GM19238 (cell line): ENCODE results near the gene NBEA.
"Not testable (repeated sequence)": the region's sequence is repeated elsewhere in the genome, so short reads cannot be mapped to it uniquely, and the experiment has no call there.

Experiments used
- DNase-seq: peaks from one replicate; pipeline ENCODE4 v3.0.0; 2011; ENCODE audit warnings: low spot score; ENCODE audit not compliant: insufficient read length

Gene NBEA

DNA sequence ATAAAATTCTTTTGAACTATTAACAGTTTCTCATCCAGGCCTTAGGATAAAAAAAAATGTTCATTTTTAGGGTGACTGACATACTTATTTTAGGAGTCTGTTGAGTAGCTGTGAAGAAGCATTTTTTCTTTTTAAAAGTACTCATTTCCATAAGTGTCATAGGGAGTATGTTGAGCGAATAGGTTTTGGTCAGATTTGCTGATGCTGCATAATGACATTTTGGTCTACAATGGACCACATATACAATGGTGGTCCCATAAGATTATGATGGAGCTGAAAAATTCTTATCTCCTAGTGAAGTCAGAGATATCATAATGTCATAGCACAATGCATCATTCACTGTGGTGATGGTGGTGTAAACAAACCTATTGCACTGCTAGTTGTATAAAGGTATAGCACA lies 17.4 kb downstream of the NBEA start:
- no peak for DNase-seq

DNA sequence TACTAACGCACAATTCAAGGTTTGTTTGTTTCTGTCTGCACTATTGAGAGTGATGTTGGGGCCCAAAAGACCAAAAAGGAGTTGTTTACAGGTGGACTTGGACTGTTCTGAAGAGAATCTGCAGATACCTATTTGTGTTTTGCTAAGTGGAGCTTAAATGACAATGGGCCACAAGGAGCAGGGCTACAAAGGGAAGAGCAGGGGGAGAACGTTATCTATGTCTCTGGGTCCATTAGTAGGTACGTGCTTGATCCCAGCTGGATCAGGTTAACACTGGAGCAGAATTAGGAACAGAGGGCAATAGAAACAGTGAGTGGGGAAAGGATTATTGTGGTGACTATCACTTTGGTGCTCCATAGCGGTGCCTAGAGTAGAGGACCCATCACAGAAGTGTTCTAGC lies 22.5 kb downstream of the NBEA start:
- DNase-seq = no peak

DNA sequence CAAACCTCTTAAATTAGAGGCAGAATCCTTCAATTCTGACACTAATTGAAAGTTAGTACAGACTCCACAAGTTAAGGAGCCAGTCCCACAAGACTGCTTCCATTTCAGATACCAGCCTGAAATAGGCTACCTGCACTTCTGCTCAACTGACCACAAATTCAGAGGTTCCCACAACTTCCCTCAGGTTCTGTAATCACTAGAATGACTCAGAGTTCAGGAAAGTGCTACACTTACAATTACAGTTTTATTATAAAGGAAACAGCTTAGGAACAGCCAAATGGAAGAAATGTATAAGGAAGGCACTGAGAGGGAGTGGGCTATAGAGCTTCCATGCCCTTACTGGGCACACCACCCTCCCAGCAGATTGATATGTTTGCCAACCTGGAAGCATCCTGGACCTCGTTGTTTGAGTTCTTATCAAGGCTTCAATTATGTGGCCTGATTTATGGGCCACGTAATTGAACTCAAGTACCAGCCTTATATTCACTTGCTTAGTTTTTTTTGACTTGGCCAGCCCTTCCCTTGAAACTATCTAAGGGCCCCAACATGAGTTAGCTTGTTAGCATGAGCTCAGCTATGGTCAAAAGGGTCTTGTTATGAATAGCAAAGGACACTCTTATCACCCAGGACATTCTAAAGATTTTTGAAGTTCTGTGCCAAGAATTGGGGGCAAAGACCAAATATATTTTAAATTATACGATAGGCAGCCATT lies 25.9 kb downstream of the NBEA start:
- no peak for DNase-seq

DNA sequence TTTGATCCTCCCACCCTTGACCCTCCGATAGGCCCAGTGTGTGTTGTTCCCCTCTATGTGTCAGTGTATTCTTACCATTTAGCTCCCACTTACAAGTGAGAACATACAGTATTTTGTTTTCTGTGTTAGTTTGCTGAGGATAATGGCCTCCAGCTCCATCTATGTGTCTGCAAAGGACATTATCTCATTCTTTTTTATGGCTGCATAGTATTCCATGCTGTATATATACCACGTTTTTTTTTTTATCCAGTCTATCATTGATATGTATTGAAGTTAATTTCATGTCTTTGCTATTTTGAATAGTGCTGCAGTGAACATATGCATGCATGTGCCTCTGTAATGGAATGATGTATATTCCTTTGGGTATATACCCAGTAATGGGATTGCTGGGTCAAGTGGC lies 27.5 kb downstream of the NBEA start:
- not testable (repeated sequence) for DNase-seq

- DNase-seq = no peak
Observed at GRCh38 chr13:34970961-34971360, 28.9 kb downstream of the NBEA start.

GRCh38 chr13:34971473-34971872 lies 29.4 kb downstream of the NBEA start:
- DNase-seq = no peak

GRCh38 chr13:34985199-34985598 lies 43.1 kb downstream of the NBEA start:
- DNase-seq = not testable (repeated sequence)

DNA sequence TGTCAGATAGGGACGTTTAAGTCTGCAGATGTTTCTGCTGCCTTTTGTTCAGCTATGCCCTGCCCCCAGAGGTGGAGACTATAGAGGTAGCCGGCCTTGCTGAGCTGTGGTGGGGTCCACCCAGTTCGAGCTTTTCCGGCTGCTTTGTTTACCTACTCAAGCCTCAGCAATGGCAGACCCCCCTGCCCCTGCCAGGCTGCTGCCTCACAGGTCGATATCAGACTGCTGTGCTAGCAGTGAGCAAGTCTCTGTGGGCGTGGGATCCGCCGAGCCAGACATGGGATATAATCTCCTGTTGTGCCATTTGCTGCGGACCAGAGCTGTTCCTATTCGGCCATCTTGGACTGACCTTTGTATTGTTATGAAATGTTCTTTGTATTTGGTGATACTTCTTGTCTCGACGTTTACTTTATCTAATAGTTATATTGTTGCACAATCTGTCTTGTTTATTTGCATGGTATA lies 46.3 kb downstream of the NBEA start:
- DNase-seq = no peak

DNA sequence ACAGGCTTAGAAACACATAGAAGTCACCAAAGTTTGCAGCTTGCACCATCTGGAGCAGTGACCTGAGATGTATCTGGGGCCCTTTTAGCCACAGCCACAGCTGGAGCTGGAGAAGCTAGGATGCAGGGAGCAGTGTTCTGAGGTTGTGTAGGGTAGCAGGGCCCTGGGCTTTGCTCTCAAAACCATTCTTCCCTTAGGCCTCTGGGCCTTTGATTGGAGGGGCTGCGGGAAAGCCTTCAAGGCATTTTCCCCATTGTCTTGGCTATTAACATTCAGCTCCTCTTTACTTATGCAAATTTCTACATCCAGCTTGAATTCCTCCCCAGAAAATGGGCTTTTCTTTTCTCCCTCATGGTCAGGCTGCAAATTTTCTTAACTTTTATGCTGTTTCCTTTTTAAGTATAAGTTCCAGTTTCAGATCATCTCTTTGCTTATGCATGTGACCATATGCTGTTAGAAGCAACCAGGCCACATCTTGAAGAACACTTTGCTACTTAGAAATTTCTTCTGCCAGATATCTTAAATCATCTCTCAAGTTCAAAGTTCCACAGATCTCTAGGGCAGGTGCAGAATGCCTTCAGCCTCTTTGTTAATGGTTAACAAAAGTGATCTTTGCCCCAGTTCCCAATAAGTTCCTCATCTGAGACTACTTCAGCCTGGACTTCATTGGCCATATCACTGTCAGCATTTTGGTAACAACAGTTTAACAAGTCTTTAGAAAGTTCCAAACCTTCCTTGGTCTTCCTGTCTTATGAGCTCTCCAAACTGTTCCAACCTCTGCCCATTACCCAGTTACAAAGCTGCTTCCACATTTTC lies 48.5 kb downstream of the NBEA start:
- no peak for DNase-seq

- DNase-seq = no peak
Observed at GRCh38 chr13:34993470-34993869, 51.4 kb downstream of the NBEA start.

GRCh38 chr13:35003734-35004133 lies 61.7 kb downstream of the NBEA start:
- DNase-seq = not testable (repeated sequence)

DNA sequence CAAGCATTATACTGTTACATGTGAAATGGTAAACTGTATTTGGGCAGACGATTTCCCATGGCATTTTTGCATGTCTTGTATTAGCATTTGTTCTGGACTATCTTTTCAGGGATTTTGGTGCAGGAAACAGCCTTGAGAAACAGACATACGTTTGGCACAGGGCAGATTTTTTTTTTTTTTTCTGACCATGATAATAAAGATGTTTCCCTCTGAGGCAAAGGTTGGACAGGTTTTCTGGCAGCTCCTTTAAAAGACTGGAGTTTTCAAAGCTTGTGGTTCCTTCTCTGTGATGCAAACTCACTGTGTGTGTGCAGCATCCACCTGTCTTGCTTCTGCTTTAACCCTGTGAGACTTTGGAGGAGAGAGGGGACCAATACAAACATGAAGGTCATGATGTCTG lies 63.0 kb downstream of the NBEA start:
- no peak for DNase-seq

- DNase-seq = no peak
Observed at GRCh38 chr13:35014606-35015213, 72.6 kb downstream of the NBEA start.

- no peak for DNase-seq
Observed at GRCh38 chr13:35016362-35017112, 74.5 kb downstream of the NBEA start.

DNA sequence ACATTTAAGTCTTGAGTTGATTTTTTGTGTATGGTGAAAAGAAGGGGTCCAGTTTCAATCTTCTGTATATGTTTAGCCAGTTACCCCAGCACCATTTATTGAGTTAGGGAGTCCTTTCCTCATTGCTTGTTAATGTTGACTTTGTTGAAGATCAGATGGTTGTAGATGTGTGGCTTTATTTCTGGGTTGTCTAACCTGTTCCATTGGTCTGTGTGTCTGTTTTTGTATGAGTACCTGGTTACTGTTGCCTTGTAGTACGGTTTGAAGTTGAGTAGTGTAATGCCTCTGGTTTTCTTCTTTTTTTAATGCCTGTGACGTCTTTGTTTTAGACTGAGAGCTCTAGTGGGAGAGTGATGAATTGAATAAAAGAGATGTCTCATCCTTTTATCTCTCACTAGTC lies 83.2 kb downstream of the NBEA start:
- DNase-seq = no peak

- DNase-seq = no peak
Observed at GRCh38 chr13:35028338-35028867, 86.3 kb downstream of the NBEA start.

- no peak for DNase-seq
Observed at GRCh38 chr13:35039012-35039411, 96.9 kb downstream of the NBEA start.

DNA sequence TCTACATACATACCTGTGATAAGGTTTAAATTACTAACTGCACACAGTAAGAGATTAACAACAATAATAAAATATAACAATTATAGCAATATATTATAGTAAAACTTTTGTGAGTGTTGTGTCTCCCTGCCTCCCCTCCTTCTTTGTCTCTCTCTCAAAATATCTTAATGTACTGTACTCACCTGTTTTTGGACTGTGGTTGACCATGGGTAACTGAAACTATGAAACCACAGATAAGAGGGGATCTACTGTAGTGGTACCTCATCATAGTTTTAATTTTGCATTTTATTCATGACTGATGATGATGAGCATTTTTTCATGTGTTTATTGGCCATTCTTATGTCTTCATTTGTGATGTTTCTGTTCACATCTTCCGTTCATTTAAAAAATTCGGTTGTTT lies 104.5 kb downstream of the NBEA start:
- no peak for DNase-seq

GRCh38 chr13:35055705-35056104 lies 113.6 kb downstream of the NBEA start:
- no peak for DNase-seq

- DNase-seq = no peak
Observed at GRCh38 chr13:35057858-35058257, 115.8 kb downstream of the NBEA start.

DNA sequence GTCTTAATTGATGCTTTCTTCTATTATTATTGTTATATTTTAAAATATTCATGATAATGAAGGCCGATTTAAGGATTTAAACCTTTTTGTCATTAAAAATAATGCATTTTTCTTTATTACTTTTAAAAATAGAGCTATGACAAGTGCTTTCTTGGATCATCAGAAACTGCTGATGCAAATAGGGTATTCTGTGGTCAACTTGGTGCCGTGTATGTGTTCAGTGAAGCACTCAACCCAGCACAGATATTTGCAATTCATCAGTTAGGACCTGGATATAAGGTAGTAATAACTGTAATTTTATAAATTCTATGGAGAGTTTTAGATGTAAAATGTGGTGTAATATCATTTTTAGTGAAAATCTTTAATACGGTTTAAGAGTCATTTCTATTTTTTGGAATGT lies 116.5 kb downstream of the NBEA start:
- DNase-seq = not testable (repeated sequence)
